HG02852 (cell line): ENCODE data around the gene FBXL15.
"Not testable (repeated sequence)": the region's sequence is repeated elsewhere in the genome, so short reads cannot be mapped to it uniquely, and the experiment has no call there.

Source experiments
- ATAC-seq: cut with Tn5 transposase; IDR thresholded peaks from one replicate; pipeline ENCODE4 v1.9.1; 2021; ENCODE audit warnings: mild to moderate bottlenecking, moderate library complexity; ENCODE audit not compliant: unreplicated experiment

Gene FBXL15

DNA sequence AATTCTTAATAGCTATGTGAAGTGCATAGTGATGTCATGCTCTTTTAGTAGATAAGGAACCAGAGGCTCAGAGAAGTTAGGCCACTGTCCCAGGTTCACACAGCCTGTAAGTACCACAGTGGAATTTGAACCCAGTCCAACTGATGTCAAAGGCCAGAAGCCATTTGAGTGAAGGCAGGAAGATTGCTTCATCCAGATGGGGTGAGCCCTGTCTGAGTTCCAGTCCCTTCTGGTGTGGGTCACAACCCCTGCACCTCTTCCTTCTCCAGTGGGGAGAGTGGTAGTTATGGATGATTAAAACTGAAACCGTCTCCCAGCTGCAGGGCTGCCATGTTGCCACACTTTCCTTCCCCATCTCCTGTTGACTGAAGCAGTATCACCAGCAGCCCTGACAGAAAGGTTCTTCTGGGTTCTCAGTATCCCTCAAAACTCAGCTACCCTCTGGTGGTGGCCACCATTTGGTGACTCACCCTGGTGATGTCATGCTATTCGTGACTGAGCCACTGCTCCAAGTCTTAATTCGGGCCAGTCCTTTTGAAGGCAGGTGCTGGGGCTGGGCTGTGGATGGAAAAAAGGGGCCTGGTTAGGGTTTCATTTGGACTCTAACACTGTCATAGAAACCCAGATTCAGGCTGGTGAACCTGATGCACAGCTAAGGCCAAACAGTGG is 32.2 kb downstream of the FBXL15 start:
- ATAC-seq = no peak

GRCh38 chr10:102453502-102453901 is 32.9 kb downstream of the FBXL15 start:
- ATAC-seq = no peak

DNA sequence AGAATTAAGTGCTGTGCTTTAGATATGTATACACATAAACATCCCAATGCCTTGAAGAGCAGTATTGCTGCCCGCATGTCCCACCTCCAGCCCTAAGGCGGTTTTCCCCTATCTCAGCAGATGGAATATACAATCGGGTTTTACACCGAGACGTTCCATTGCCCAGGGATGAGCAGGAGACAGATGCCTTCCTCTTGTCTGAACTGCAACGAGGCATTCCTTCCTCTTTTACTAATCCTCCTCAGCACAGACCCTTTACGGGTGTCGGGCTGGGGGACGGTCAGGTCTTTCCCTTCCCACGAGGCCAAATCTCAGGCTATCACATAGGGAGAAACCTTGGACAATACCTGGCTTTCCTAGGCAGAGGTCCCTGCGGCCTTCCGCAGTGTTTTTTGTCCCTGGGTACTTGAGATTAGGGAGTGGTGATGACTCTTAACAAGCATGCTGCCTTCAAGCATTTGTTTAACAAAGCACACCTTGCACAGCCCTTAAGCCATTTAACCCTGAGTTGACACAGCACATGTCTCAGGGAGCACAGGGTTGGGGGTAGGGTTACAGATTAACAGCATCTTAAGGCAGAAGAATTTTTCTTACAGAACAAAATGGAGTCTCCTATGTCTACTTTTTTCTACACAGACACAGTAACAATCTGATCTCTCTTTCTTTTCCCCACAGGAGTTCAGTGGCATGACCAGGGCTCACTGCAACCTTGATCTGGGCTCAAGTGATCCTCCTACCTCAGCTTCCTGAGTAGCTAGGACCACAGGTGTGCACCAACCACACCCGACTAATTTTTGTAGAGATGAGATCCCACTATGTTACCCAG is 34.2 kb downstream of the FBXL15 start:
- ATAC-seq = not testable (repeated sequence)

DNA sequence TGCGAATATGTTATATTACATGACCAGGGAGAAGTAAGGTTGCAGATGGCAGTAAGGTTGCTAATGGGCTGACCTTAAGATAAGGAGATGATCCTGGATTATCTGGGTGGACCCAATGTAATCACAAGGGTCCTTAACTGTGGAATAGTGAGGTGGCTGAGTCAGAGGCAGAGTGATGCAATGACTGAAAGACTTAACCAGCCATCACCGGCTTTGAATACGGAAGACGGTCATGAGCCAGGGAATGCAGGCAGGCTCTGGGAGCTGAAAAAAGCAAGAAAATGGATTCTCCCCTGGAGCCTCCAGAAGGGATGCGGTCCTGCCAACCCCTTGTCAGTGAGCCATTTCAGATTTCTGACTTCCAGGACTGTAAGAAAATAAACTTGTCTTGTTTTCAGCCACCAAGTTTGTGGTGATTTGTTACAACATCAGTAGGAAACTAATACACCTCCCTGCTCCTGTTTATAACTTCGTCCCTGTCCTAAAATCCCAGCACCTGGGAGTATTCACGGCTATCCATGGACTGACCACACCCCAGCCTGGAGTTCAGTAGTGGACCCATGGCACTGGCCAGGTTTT is 35.3 kb downstream of the FBXL15 start:
- ATAC-seq = no peak

- no peak for ATAC-seq
These were observed 37.0 kb downstream of the FBXL15 start for GRCh38 chr10:102457591-102458150.

DNA sequence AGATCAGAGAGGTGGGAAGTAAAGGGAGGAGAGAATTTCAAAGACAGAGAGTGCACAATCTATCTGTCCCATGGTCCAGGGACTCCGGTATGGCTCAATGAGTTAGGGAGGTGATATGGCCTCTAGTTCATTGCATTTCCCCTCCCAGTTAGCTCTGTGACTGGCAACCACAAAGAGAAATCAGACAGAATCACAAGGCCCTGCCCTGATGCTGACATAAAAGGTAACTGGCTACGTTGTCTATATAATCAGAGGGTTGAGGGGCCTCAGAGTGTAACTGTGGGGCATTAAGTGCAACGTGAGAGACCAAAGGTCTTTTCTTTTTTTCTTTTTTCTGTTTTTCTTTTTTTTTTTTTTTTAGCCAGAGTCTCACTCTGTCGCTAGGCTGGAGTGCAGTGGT is 38.0 kb downstream of the FBXL15 start:
- ATAC-seq = no peak

DNA sequence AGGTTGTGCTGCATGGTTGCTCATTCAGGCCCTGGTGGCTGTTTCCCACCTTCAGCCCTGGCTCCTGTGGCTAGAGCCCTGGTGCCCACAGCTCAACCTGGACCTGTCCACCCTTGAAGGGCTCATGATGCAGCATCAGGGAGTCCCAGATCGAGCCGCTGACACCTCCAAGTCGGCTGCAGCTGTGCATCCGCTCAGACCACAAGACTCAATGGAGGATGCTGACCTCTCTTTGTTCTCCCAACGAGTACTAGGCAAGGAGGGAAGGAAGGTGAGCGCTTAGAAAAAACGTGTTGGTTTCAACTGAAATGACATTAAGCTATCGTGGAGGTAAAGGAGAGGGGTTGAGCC is 40.2 kb downstream of the FBXL15 start:
- peak; percentile 36 for ATAC-seq

DNA sequence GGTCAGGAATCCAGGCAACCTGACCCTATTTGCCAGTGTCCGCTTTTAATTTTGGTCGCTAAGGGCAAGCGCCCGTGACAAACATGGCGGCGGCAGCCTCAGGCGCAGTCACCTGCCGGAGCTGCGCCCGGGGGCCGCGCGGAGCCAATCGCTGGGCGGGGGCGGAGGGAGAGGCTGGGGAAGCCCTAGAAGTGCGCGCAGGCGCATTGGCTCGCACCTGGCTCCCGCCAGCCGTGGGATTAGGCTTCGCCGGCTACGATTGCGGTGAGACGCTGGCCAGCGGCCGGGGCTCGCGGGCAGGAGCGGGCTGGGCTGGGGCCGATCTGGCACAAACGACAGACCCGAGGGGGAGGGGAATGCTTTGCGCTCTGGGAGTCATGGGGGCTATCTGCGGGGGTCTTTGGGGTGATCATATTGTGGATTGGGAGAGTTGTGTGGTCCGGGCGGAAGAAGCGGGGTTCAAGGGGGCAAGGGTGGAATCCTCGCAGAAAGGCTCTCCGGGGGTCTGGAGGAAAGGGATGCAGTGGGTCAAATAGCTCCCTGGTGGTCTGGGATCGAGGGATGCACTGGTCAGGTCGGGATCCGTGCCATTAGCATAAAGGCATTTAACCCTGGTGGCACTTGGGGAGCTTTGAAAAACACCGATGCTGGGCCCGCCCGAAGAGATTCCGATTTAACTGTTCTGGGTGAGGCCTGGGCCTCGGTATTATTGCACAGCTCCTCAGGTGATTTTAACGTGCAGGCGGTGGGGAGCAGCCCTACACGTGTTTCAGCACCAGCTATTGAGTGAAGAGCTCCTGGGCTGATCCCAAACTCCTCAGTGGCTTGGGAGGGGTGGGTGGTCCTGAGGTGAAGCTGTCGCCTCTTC is 40.8 kb downstream of the FBXL15 start:
- peak; percentile 84 for ATAC-seq

GRCh38 chr10:102462512-102463054 is 41.9 kb downstream of the FBXL15 start:
- ATAC-seq = no peak

DNA sequence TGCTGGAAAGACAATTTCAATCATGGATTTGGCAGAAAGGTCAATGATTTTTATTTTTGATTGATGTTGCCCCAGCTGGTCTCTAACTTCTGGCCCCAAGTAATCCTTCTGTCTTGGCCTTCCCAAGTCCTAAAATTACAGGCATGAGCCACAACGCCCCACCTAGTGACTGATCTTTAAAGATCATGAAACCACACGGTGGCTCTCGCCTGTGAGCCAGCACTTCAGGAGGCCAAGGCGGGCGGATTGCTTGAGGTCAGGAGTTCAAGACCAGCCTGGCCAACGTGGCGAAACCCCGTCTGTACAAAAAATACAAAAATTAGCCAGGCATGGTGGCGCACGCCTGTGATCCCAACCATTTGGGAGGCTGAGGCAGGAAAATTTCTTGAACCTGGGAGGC is 43.3 kb downstream of the FBXL15 start:
- ATAC-seq = no peak

DNA sequence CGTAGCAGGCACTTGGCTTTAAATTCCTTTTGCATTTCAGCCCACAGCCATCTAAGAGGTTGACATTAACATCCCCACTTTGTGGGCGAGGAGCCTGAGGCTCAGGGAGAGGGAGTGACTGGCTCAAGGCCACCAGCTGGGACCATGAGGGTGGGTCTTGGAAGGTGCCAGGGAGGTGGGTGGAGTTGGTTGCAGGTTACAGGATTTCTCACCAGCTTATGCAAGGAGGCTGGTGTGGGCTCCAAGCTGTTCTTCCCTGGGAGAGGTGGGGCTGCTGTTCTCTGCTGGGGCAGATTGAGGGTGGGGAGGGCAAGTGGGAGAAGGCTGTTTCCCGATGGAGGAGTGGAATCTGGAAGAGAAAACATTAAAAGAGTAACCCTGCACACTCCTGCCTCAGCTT is 44.8 kb downstream of the FBXL15 start:
- no peak for ATAC-seq

- no peak for ATAC-seq
These were observed 46.7 kb downstream of the FBXL15 start for GRCh38 chr10:102467318-102467717.

- ATAC-seq = no peak
These were observed 47.4 kb downstream of the FBXL15 start for GRCh38 chr10:102467971-102468438.

DNA sequence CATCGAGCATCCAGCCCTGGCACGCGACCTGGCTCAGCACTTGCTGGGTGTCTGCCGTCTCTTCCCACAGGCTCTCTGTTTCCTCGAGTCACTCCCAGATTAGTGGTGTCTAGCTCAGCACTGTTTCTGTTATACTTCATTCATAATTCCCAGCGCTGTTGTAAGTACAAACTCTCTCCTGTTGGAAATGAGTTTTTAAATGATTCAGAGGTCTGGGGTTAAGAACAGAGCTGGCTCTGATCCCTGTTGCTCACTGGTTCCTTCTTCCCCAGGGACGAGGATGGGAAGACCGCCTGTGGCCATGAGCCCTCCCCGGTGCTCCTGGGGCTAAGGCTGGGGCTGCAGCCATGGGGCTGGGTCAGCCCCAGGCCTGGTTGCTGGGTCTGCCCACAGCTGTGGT is 48.0 kb downstream of the FBXL15 start:
- no peak for ATAC-seq

DNA sequence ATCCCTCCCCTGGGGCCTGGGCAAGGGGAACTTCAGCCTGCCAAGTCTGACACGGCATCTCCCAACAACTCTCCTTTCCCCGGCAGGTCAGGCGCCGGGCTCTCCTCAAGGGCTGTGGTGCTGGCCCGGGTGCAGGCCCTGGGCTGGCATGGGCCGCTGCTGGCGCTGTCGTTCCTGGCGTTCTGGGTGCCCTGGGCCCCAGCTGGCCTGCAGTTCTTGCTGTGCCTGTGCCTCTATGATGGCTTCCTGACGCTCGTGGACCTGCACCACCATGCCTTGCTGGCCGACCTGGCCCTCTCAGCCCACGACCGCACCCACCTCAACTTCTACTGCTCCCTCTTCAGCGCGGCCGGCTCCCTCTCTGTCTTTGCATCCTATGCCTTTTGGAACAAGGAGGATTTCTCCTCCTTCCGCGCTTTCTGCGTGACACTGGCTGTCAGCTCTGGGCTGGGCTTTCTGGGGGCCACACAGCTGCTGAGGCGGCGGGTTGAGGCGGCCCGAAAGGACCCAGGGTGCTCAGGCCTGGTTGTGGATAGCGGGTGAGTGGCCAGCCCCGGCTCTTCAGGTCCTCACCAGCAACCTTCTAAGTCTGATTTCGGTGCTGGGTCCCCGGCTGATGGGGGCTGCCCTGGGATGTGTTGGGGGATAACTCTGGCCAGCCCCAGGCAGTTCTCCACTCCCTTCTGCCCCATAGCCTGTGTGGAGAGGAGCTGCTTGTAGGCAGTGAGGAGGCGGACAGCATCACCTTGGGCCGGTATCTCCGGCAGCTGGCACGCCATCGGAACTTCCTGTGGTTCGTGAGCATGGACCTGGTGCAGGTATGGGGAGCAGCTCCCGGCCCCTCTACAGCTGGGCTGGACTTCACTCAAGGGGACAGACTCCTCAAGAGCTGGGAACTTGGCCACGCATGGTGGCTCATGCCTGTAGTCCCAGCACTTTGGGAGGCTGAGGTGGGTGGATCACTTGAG is 50.2 kb downstream of the FBXL15 start:
- ATAC-seq = no peak
